Prostate gland (tissue), 2 donors: Measurements from ENCODE around the gene YWHAQ. TPM values are rescaled to one million over a fixed set of nuclear protein-coding genes. Genes with fewer than 3 reads are reported as not detected.
"Not testable (repeated sequence)": the region's sequence is repeated elsewhere in the genome, so short reads cannot be mapped to it uniquely, and the experiment has no call there.

Experiments used
- DNase-seq: peaks from one replicate; pipeline ENCODE4 v3.0.0-alpha.2; 2019; ENCODE audit warnings: low spot score
- H3K27ac ChIP-seq, 2 donors: fragments of 200-600 bp; sonication (generic); 2 replicates each; pipeline ENCODE4 v1.5.1; 2017 to 2019
- H3K27me3 ChIP-seq: fragments of 200-600 bp; sonication (generic); replicated peaks from 2 replicates; pipeline ENCODE4 v1.5.1; 2019; ENCODE audit not compliant: insufficient read depth
- H3K36me3 ChIP-seq, 2 donors: fragments of 200-600 bp; sonication (generic); 1 replicate in 1 of 2; 2 replicates in 1 of 2; pipeline versions ENCODE4 v1.5.1 to v1.8.1; 2017 to 2019
- H3K4me1 ChIP-seq: fragments of 200-600 bp; sonication (generic); replicated peaks from 2 replicates; pipeline ENCODE4 v1.5.1; 2019
- H3K4me3 ChIP-seq, 2 donors: fragments of 200-600 bp; sonication (generic); 2 replicates each; pipeline ENCODE4 v1.5.1; 2017 to 2019
- H3K9me3 ChIP-seq: fragments of 200-600 bp; sonication (generic); 2 replicates; pipeline ENCODE4 v1.5.1; 2017
- CTCF ChIP-seq, 4 experiments: fragments of 200-600 bp in 2 of 4; fragments of 450-650 bp in 2 of 4; sonication (generic) in 2 of 4; IDR thresholded peaks; 1 replicate in 3 of 4; 2 replicates in 1 of 4; pipeline ENCODE4 v1.5.1; 2016 to 2019; ENCODE audit warnings: antibody characterized with exemption in 4 of 4, mild to moderate bottlenecking in 2 of 4, moderate library complexity in 2 of 4
- POLR2A ChIP-seq: fragments of 450-650 bp; IDR thresholded peaks from one replicate; pipeline ENCODE4 v1.6.1; 2016; ENCODE audit warnings: antibody characterized with exemption, mild to moderate bottlenecking
- POLR2AphosphoS5 ChIP-seq: sonication (generic); formaldehyde crosslinking; IDR thresholded peaks from one replicate; pipeline ENCODE4 v1.6.1; 2017; ENCODE audit warnings: antibody characterized with exemption
- WGBS: methylation state at CpG from one replicate; pipeline ENCODE4 v1.1.5; 2018; 5-methylcytosine and 5-hydroxymethylcytosine counted together
- intact Hi-C: fragments of 100-400 bp; cut with DNase I; formaldehyde crosslinking; loops from one replicate; pipeline ENCODE4 v1.14.2; 2022
- total RNA-seq, 2 donors: library from RNA; depleted of rRNA; stranded (reverse); fragments of >200 nt; gene quantifications; one replicate each; pipeline ENCODE4 v1.1.0, GENCODE V29; 2016

Gene YWHAQ
- total RNA-seq, 2 donors from 2014 or later = 208 to 248 TPM

DNA sequence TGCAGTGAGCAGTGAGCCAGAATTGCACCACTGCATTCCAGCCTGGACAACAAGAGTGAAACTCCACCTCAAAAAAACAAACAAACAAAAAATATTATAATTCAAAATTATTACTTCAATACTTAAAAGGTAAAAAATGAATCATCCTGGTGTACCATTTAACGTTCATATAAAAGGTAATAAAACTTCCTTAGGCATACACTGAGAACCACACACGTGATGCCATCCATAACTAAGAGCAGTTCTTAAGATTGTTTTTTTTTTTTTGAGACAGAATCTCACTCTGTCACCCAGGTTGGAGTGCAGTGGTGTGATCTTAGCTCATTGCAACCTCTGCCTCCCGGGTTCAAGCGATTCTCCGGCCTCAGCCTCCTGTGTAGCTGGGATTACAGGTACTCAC, 29.4 kb downstream of the YWHAQ start:
- Histone ChIP-seq H3K9me3 (no peaks in the 10 kb centered on the region), H3K36me3 (no peaks in the 10 kb centered on the region), H3K27ac (no peak overlapping the region), H3K4me3 (no peak overlapping the region), H3K4me1 (no peaks in the 10 kb centered on the region), H3K27me3 (no peaks in the 10 kb centered on the region)
- DNase-seq = no peak
- 76% methylated on average over 5 of the region's 5 CpGs for WGBS
- TF ChIP-seq POLR2A (no peak), CTCF (IDR thresholded peaks at IDR 0.05) (no peak), POLR2AphosphoS5 (no peak)
- intact Hi-C loops = no loop called here

DNA sequence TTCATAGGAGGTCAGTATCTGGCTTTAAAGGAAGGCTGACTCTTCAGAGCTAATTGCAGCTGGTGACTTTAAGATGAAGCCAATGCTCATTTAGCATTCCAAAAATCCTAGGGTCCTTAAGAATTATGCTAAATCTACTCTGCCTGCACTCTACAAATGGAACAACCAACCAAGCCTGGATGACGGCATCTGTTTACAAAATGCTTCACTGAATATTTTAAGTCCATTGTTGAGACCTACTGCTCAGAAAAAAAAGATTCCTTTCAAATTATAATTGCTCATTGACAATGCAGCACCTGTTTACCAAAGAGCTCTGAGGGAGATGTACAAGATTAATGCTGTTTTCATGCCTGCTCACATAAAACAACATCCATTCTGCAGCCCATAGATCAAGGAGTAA, 31.4 kb downstream of the YWHAQ start:
- intact Hi-C loops = no loop called here
- H3K4me1 ChIP-seq = no peaks in the 10 kb centered on the region
- TF ChIP-seq CTCF (IDR thresholded peaks at IDR 0.05) (no peak), POLR2A (no peak), POLR2AphosphoS5 (no peak)
- H3K9me3 ChIP-seq = no peaks in the 10 kb centered on the region
- H3K27me3 ChIP-seq = no peaks in the 10 kb centered on the region
- no peaks in the 10 kb centered on the region for H3K36me3 ChIP-seq
- no peak for DNase-seq
- 97% methylated on average over 1 of the region's 1 CpG for whole genome bisulfite sequencing
- H3K4me3 ChIP-seq = no peak overlapping the region
- no peak overlapping the region for H3K27ac ChIP-seq

DNA sequence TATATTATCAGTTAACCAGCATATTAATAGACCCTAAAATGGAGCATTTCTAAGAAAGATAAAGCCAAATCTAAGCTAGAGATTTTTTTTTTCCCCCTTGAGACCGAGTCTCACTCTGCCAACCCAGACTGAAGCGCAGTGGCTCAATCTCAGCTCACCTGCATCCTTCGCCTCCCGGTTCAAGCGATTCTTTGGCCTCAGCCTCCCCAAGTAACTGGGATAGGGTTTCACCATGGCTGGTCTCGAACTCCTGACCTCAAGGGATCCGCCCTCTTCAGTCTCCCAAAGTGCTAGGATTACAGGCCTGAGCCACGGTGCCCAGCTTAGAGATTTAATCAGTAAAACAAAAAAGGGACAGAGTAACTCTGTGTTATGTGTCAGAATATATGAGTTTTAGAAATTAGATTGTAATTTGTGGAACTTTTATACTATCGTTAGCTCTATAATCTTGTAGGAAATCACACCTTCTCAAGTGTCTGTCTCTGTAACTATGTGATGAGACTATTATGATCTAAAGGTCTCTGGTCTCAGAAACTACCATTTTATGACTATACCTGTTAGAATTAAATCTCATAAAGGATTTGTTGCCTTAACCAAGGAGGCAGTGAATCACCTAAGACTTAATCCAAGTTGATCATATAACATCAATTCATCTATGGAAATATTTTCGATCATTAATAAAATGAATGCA, 34.0 kb downstream of the YWHAQ start:
- intact Hi-C loops = no loop called here
- no peak for DNase-seq
- Histone ChIP-seq H3K4me3 (no peak overlapping the region), H3K27me3 (no peaks in the 10 kb centered on the region), H3K36me3 (no peaks in the 10 kb centered on the region), H3K27ac (no peak overlapping the region), H3K9me3 (no peaks in the 10 kb centered on the region), H3K4me1 (no peaks in the 10 kb centered on the region)
- no peak for TF ChIP-seq CTCF (IDR thresholded peaks at IDR 0.05)
- no peak for TF ChIP-seq POLR2AphosphoS5
- no peak for TF ChIP-seq POLR2A
- WGBS = 88% methylated on average over 10 of the region's 10 CpGs

DNA sequence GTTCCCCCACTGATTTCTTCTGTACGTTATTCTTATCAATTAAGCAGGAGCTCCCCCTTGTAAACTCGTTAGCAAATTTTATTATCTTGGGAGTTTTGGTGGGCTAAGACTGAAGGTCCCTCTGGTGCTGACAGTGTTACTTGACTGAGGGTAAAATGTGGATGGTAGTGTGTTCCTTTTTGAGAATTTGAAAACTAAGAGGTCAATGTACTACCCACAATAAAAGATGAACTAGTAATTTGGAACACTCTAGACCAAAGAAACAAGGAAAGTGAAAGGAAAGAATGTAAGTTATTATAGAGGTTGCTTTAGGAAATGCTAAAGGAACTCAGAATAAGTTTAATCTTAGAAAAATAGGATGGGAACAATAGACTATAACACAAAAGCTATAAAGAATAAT, 35.1 kb downstream of the YWHAQ start:
- TF ChIP-seq POLR2A (no peak), CTCF (IDR thresholded peaks at IDR 0.05) (no peak), POLR2AphosphoS5 (no peak)
- Histone ChIP-seq H3K36me3 (no peaks in the 10 kb centered on the region), H3K27ac (no peak overlapping the region), H3K4me1 (no peaks in the 10 kb centered on the region), H3K4me3 (no peak overlapping the region), H3K9me3 (no peaks in the 10 kb centered on the region), H3K27me3 (no peaks in the 10 kb centered on the region)
- DNase-seq = no peak
- intact Hi-C loops = no loop called here
- 49% methylated on average over 2 of the region's 2 CpGs for WGBS

GRCh38 chr2:9595256-9595655, 35.5 kb downstream of the YWHAQ start:
- H3K27ac ChIP-seq, DNase-seq, H3K36me3 ChIP-seq, intact Hi-C loops, H3K27me3 ChIP-seq, H3K9me3 ChIP-seq, H3K4me1 ChIP-seq, H3K4me3 ChIP-seq: not testable (repeated sequence)
- 87% methylated on average over 6 of the region's 6 CpGs for WGBS
